HepG2 (cell line): ENCODE data around the gene JCAD. TPM values are rescaled to one million over a fixed set of nuclear protein-coding genes. Genes with fewer than 3 reads are reported as not detected.

Experiments
- ATAC-seq: fragments of 200-7000 bp; cut with Tn5 transposase; 3 replicates; pipeline ENCODE4 v1.9.1; 2020; ENCODE audit warnings: mild to moderate bottlenecking, moderate library complexity
- BruUV-seq: library from RNA; stranded (reverse); fragments of 400-500 nt; replicated peaks from 2 replicates; lab custom pipeline; 2021; lab: Mats Ljungman, UMichigan
- CTCF ChIA-PET: fragments of 300-600 bp; formaldehyde crosslinking; extraction: SDS; loops from one replicate; lab custom pipeline; 2021; ENCODE audit warnings: low total read pairs, inconsistent platforms, low intra/inter-chr PET ratio; lab: Yijun Ruan, JAX
- POLR2A ChIA-PET: fragments of 350-600 bp; sonication (Branson Sonifier 250); formaldehyde crosslinking; loops from one replicate; lab custom pipeline; 2020; ENCODE audit warnings: antibody characterized with exemption, inconsistent platforms; lab: Yijun Ruan, JAX
- DNase-seq: peaks from one replicate; pipeline ENCODE4 v3.0.0-alpha.2; 2015; ENCODE audit warnings: low spot score
- FAIRE-seq: peaks from 3 replicates; lab custom pipeline; 2011; peaks lifted over from hg19 to GRCh38; lab: Jason Lieb, UNC
- H2AFZ ChIP-seq: one replicate; pipeline ENCODE4 v1.6.1; 2011; ENCODE audit warnings: low read length, inconsistent platforms
- H3K27ac ChIP-seq: fragments of 300-600 bp; 3 replicates; pipeline ENCODE4 v1.8.0; 2011; ENCODE audit warnings: mixed run types, mild to moderate bottlenecking, mixed read lengths, low read length, inconsistent platforms; ENCODE audit not compliant: insufficient read depth; ENCODE audit errors: extremely low read length
- H3K27me3 ChIP-seq, 2 experiments: fragments of 200-600 bp in 1 of 2; 2 replicates in 1 of 2; 3 replicates in 1 of 2; pipeline versions ENCODE4 v1.6.0 to v1.8.0; 2011; ENCODE audit warnings: low read length in 2 of 2, mild to moderate bottlenecking in 2 of 2, moderate library complexity in 2 of 2, inconsistent platforms in 1 of 2; ENCODE audit not compliant: insufficient read depth in 2 of 2, control insufficient read depth in 1 of 2
- H3K36me3 ChIP-seq, 2 experiments: fragments of 200-600 bp in 1 of 2; replicated peaks in 1 of 2; 2 replicates in 1 of 2; 3 replicates in 1 of 2; pipeline versions ENCODE4 v1.5.1 to v1.8.0; 2011; ENCODE audit warnings: low read length in 2 of 2, inconsistent platforms in 1 of 2; ENCODE audit not compliant: insufficient read depth in 2 of 2, control insufficient read depth in 1 of 2
- H3K4me1 ChIP-seq: 2 replicates; pipeline ENCODE4 v1.5.1; 2012; ENCODE audit warnings: low read length, inconsistent platforms; ENCODE audit not compliant: insufficient read depth
- H3K4me2 ChIP-seq: 2 replicates; pipeline ENCODE4 v1.6.0; 2011; ENCODE audit warnings: low read depth, low read length, inconsistent platforms
- H3K4me3 ChIP-seq, 3 experiments: fragments of 200-600 bp in 1 of 3; sonication (generic), shearing (Covaris generic) in 1 of 3; replicated peaks in 1 of 3; 2 replicates each; pipeline ENCODE4 v1.5.1; 2011 to 2016; ENCODE audit warnings: low read length in 3 of 3, inconsistent platforms in 2 of 3, low read depth in 2 of 3, mild to moderate bottlenecking in 2 of 3, control low read depth in 1 of 3, mixed read lengths in 1 of 3; ENCODE audit not compliant: insufficient read depth in 1 of 3
- H3K79me2 ChIP-seq: one replicate; pipeline ENCODE4 v1.6.1; 2011; ENCODE audit warnings: low read length, inconsistent platforms; ENCODE audit not compliant: insufficient read depth
- H3K9ac ChIP-seq: 2 replicates; pipeline ENCODE4 v1.6.0; 2011; ENCODE audit warnings: mild to moderate bottlenecking, low read depth, low read length, inconsistent platforms; ENCODE audit not compliant: insufficient read depth
- H3K9me3 ChIP-seq: 2 replicates; pipeline ENCODE4 v1.5.1; 2012; ENCODE audit warnings: mild to moderate bottlenecking, low read length
- H4K20me1 ChIP-seq: 2 replicates; pipeline ENCODE4 v1.6.0; 2011; ENCODE audit warnings: inconsistent platforms, mild to moderate bottlenecking, low read length, moderate library complexity; ENCODE audit not compliant: insufficient read depth
- BRCA1 ChIP-seq: sonication (generic); formaldehyde crosslinking; IDR thresholded peaks from 2 replicates; pipeline ENCODE4 v1.4.0; 2020; ENCODE audit warnings: missing genetic modification reagents
- FOXP1 ChIP-seq, 2 experiments: fragments of 450-650 bp in 1 of 2; IDR thresholded peaks; 2 replicates each; pipeline ENCODE4 v1.6.1; 2017 to 2018; ENCODE audit warnings: antibody characterized with exemption in 1 of 2
- IKZF4 ChIP-seq: sonication (generic); formaldehyde crosslinking; IDR thresholded peaks from 2 replicates; pipeline ENCODE4 v1.5.1; 2020; ENCODE audit warnings: borderline replicate concordance, mild to moderate bottlenecking, low read depth, missing genetic modification reagents; ENCODE audit errors: not compliant biosample characterization
- MIER2 ChIP-seq: IDR thresholded peaks from 2 replicates; pipeline ENCODE4 v1.6.1; 2016; ENCODE audit warnings: missing biosample characterization, missing genetic modification reagents
- PITX1 ChIP-seq: sonication (generic); formaldehyde crosslinking; IDR thresholded peaks from 2 replicates; pipeline ENCODE4 v1.5.1; 2020; ENCODE audit warnings: mild to moderate bottlenecking, missing genetic modification reagents
- RBAK ChIP-seq: sonication (generic); formaldehyde crosslinking; IDR thresholded peaks from 2 replicates; pipeline ENCODE4 v1.5.1; 2020; ENCODE audit warnings: mild to moderate bottlenecking, missing genetic modification reagents
- SNAI1 ChIP-seq: sonication (generic); formaldehyde crosslinking; IDR thresholded peaks from 2 replicates; pipeline ENCODE4 v1.5.0; 2020; ENCODE audit warnings: mild to moderate bottlenecking, missing genetic modification reagents, borderline replicate concordance
- TCF7L2 ChIP-seq: IDR thresholded peaks from 2 replicates; pipeline ENCODE4 v1.6.1; 2011; ENCODE audit warnings: mild to moderate bottlenecking, low read depth, low read length, moderate library complexity
- ZFP82 ChIP-seq: sonication (generic); formaldehyde crosslinking; IDR thresholded peaks from 2 replicates; pipeline ENCODE4 v1.5.1; 2020; ENCODE audit warnings: mild to moderate bottlenecking, missing genetic modification reagents, borderline replicate concordance
- ZNF33A ChIP-seq: sonication (generic); formaldehyde crosslinking; IDR thresholded peaks from 2 replicates; pipeline ENCODE4 v1.5.1; 2020; ENCODE audit warnings: missing genetic modification reagents, mild to moderate bottlenecking, moderate library complexity, borderline replicate concordance
- ZNF496 ChIP-seq: sonication (generic); formaldehyde crosslinking; IDR thresholded peaks from 2 replicates; pipeline ENCODE4 v1.8.1; 2023; ENCODE audit warnings: mild to moderate bottlenecking, moderate library complexity, missing genetic modification reagents; ENCODE audit not compliant: insufficient replicate concordance
- ZNF570 ChIP-seq: sonication (generic); formaldehyde crosslinking; IDR thresholded peaks from 2 replicates; pipeline ENCODE4 v1.4.0; 2020; ENCODE audit warnings: mild to moderate bottlenecking, missing genetic modification reagents, borderline replicate concordance
- ZNF614 ChIP-seq: IDR thresholded peaks from 2 replicates; pipeline ENCODE4 v1.6.1; 2018; ENCODE audit warnings: missing biosample characterization, missing genetic modification reagents, inconsistent platforms, borderline replicate concordance
- ZNF772 ChIP-seq: sonication (generic); formaldehyde crosslinking; IDR thresholded peaks from 2 replicates; pipeline ENCODE4 v1.5.0; 2020; ENCODE audit warnings: mild to moderate bottlenecking, missing genetic modification reagents
- ZSCAN30 ChIP-seq: sonication (generic); formaldehyde crosslinking; IDR thresholded peaks from 2 replicates; pipeline ENCODE4 v1.5.0; 2020; ENCODE audit warnings: mild to moderate bottlenecking, missing genetic modification reagents
- WGBS: methylation state at CpG from one replicate; pipeline ENCODE4 v1.1.6; 2017; ENCODE audit warnings: low lambda C conversion rate; 5-methylcytosine and 5-hydroxymethylcytosine counted together
- in situ Hi-C: cut with HindIII; loops from 2 replicates; pipeline ENCODE4 v1.10.0; 2017; ENCODE audit warnings: low pct_unique_long_range_greater_than_20kb; ENCODE audit not compliant: extremely low pct_ligation_motif_present
- intact Hi-C: fragments of 100-400 bp; cut with micrococcal nuclease; formaldehyde crosslinking; loops from one replicate; pipeline ENCODE4 v1.10.0; 2022; ENCODE audit not compliant: unreplicated experiment
- polyA plus RNA-seq, 8 experiments: library from polyadenylated mRNA; depleted of rRNA in 3 of 8; stranded (reverse) in 7 of 8; unstranded in 1 of 8; fragments of >200 nt; fragmentation: Illumina TruSeq in 4 of 8; extraction: Trizol in 4 of 8; gene quantifications; 2 replicates each; pipeline versions ENCODE4 v1.2.1 to v1.2.3, GENCODE V29; 2011 to 2016; ENCODE audit warnings: low read depth in 4 of 8, missing spikeins in 1 of 8, mixed read lengths in 1 of 8; ENCODE audit not compliant: insufficient read depth in 1 of 8
- total RNA-seq, 5 experiments: library from RNA; depleted of rRNA; stranded (reverse); fragments of >200 nt; fragmentation: Illumina TruSeq; extraction: Trizol; gene quantifications; 2 replicates each; pipeline ENCODE4 v1.2.3, GENCODE V29; 2016; ENCODE audit warnings: low read depth in 1 of 5

JCAD gene
- total and polyA plus RNA-seq, 2 of the 13 experiments (the other 11 are each of a cell fraction or from before 2014, with no cell fraction given), result 0.04 to 0.08 TPM

DNA sequence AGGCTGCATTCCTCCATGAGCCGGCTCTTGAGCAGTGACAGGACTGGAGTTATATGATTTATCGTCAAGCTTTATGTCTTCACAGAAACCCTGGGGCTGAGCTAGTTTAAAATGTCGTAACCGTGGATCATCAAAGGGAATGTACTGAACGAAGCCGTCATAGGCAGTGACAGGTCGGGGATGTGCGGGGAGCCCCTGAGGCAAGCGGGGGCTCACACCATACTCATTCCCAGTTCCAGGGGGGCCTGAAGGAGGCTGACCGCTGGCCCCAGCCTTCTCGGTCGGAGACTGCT lies 30.7 kb downstream of the JCAD start (continued):
- no peak for TF ChIP-seq PITX1 (CRISPR knock-in tag)
- TF ChIP-seq, all 625 proteins: peak for 0

DNA sequence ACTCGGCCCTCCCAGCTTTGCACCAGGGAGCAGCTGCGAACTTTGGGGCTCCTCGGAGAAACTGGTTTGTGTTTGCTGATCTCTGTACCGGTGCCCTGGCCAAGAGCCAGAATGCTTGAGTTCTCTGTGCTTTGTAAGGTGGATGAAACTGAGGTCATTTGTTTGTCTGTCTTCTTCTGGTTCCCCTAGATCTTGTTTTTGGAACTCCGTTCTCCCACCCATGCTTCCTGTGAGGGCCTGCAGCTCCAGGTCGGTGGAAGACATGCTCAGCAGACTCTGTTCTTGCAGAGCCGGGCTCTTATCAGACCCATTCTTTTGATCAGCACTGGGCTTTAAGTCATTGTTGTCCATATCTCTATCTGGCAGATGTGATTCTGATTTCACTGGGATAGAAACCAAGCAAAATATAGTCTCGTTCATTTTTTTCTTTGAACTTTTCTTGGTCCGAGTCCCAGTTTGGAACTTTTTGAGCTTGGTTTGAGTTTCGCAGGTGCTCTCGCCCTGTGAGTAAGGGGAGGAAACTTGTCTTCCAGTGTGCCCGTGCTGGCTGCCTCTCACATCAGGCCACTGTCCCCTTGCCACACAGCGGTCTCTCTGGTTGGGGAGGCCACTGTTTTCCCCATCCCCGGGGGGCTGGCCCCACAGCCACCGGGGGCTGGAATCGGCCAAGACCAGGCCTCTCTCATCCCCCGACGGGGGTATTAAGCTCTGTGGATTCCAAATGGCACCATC lies 31.2 kb downstream of the JCAD start:
- TF ChIP-seq ZNF570 (CRISPR knock-in tag) (no peak), TCF7L2 (no peak), ZNF496 (CRISPR knock-in tag) (no peak), BRCA1 (CRISPR knock-in tag) (no peak), ZSCAN30 (CRISPR knock-in tag) (no peak), RBAK (CRISPR knock-in tag) (no peak), ZFP82 (CRISPR knock-in tag) (no peak), MIER2 (CRISPR knock-in tag) (no peak), ZNF33A (CRISPR knock-in tag) (no peak), ZNF772 (CRISPR knock-in tag) (no peak), ZNF614 (CRISPR knock-in tag) (no peak), IKZF4 (CRISPR knock-in tag) (no peak), FOXP1 (IDR thresholded peaks at IDR 0.05) (no peak), FOXP1 (CRISPR knock-in tag; IDR thresholded peaks at IDR 0.05) (no peak), SNAI1 (CRISPR knock-in tag) (no peak)
- Histone ChIP-seq H3K4me2 (no peak overlapping the region), H4K20me1 (no peaks in the 10 kb centered on the region), H2AFZ (no peak overlapping the region), H3K79me2 (no peaks in the 10 kb centered on the region), H3K4me3 (no peak overlapping the region), H3K27ac (no peak overlapping the region), H3K9me3 (no peaks in the 10 kb centered on the region), H3K9ac (no peak overlapping the region), H3K27me3 (no peaks in the 10 kb centered on the region; a peak in 2 of 5 replicates), H3K4me1 (peaks cover 8% of the 10 kb centered on the region; the same call in 1 of the 2 replicates), H3K36me3 (no peaks in the 10 kb centered on the region)
- ChIA-PET CTCF (no interaction called here), POLR2A (no interaction called here)
- no peak for DNase-seq
- intact Hi-C loops (no loop called here), in situ Hi-C loops (no loop called here)
- no peak for FAIRE-seq
- WGBS, result 70% methylated on average over 14 of the region's 18 CpGs
- peak; percentile 32; the same call in 2 of the 3 replicates for ATAC-seq
- BruUV-seq, result no TSS peak
